ENCODE measurements around the gene ADARB2. TPM values are rescaled to one million over a fixed set of nuclear protein-coding genes. Genes with fewer than 3 reads are reported as not detected.

Gene ADARB2
- total RNA-seq, 3 donors from 2014 or later (not counting 1 experiment from before 2014, with no cell fraction given): 0.27 to 0.78 (median 0.40) TPM

DNA sequence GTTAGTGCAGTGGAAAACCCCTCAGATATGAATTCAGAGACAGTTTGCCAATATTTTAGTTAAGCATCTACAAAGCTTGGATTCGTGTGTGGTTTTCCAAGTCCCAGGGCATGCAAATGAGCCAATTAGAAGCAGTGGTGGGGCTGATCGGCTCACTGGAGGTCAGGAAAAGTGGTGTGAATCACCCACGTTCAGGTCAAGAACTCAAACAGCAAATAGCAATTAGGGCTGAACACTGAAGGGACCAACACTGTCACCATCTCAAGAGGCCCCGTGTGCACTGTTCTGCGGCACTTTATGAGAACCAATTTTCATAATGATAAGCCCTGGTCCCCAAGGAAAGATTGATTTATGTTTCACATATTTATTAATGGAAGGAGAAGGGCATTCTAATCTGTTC is 68.9 kb downstream of the ADARB2 start:
- Histone ChIP-seq H3K27me3 (ENCODE audit: control insufficient read depth, insufficient read depth, low read length) (no peaks in the 10 kb centered on the region), H3K4me3 (ENCODE audit: low read length) (no peak overlapping the region), H3K36me3 (ENCODE audit: control insufficient read depth, insufficient read depth, low read length) (no peaks in the 10 kb centered on the region), H3K4me1 (ENCODE audit: control insufficient read depth, insufficient read depth, low read length) (no peaks in the 10 kb centered on the region), H3K9me3 (ENCODE audit: control insufficient read depth, insufficient read depth, low read length) (no peaks in the 10 kb centered on the region), H3K27ac (ENCODE audit: low read length) (no peak overlapping the region)
- TF ChIP-seq, protein P1, sequence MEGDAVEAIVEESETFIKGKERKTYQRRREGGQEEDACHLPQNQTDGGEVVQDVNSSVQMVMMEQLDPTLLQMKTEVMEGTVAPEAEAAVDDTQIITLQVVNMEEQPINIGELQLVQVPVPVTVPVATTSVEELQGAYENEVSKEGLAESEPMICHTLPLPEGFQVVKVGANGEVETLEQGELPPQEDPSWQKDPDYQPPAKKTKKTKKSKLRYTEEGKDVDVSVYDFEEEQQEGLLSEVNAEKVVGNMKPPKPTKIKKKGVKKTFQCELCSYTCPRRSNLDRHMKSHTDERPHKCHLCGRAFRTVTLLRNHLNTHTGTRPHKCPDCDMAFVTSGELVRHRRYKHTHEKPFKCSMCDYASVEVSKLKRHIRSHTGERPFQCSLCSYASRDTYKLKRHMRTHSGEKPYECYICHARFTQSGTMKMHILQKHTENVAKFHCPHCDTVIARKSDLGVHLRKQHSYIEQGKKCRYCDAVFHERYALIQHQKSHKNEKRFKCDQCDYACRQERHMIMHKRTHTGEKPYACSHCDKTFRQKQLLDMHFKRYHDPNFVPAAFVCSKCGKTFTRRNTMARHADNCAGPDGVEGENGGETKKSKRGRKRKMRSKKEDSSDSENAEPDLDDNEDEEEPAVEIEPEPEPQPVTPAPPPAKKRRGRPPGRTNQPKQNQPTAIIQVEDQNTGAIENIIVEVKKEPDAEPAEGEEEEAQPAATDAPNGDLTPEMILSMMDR (IDR thresholded peaks at IDR 0.05): no peak
- no peaks in the 10 kb centered on the region for H3K27me3 Mint-ChIP-seq (ENCODE audit: low read depth in 2 of 2)
- no peak overlapping the region for H3K27ac Mint-ChIP-seq
- WGBS (ENCODE audit: insufficient coverage): 76% methylated on average over 5 of the region's 5 CpGs
- DNase-seq: no peak
- no peaks in the 10 kb centered on the region for H3K9me3 Mint-ChIP-seq
- no peaks in the 10 kb centered on the region for H3K4me1 Mint-ChIP-seq
- H3K36me3 Mint-ChIP-seq: no peaks in the 10 kb centered on the region
- ATAC-seq: no peak
- intact Hi-C loops (cut with micrococcal nuclease): no loop called here
- H3K4me3 Mint-ChIP-seq: no peak overlapping the region

DNA sequence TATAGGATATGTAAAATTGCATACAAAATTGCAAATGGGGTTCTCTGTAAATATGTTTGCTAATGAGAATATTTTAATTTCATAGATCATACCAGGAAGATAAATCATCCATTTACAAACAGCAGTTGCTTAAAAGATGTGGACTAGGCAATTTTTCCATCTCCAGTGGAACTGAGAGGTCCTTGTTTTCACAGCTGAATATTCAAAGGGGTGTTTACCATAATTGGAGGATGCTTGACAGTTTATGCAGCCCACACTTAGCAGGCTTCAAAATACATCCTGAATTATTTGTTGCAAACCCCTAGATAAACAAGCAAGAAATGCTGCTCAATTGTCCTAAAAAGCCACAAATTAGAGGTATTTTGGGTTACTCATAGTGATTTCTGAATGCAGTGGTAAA is 69.9 kb downstream of the ADARB2 start:
- TF ChIP-seq, protein P1 (IDR thresholded peaks at IDR 0.05): no peak
- ATAC-seq (no peak), DNase-seq (no peak)
- Histone ChIP-seq H3K36me3 (ENCODE audit: control insufficient read depth, insufficient read depth, low read length) (no peaks in the 10 kb centered on the region), H3K9me3 (ENCODE audit: control insufficient read depth, insufficient read depth, low read length) (no peaks in the 10 kb centered on the region), H3K27ac (ENCODE audit: low read length) (no peak overlapping the region), H3K4me3 (ENCODE audit: low read length) (no peak overlapping the region), H3K4me1 (ENCODE audit: control insufficient read depth, insufficient read depth, low read length) (peaks cover 4% of the 10 kb centered on the region), H3K27me3 (ENCODE audit: control insufficient read depth, insufficient read depth, low read length) (no peaks in the 10 kb centered on the region)
- H3K4me3 Mint-ChIP-seq: no peak overlapping the region
- intact Hi-C loops (cut with micrococcal nuclease): no loop called here
- H3K27ac Mint-ChIP-seq: no peak overlapping the region
- H3K36me3 Mint-ChIP-seq: no peaks in the 10 kb centered on the region
- H3K4me1 Mint-ChIP-seq: no peaks in the 10 kb centered on the region
- no peaks in the 10 kb centered on the region for H3K27me3 Mint-ChIP-seq (ENCODE audit: low read depth in 2 of 2)
- H3K9me3 Mint-ChIP-seq: no peaks in the 10 kb centered on the region

DNA sequence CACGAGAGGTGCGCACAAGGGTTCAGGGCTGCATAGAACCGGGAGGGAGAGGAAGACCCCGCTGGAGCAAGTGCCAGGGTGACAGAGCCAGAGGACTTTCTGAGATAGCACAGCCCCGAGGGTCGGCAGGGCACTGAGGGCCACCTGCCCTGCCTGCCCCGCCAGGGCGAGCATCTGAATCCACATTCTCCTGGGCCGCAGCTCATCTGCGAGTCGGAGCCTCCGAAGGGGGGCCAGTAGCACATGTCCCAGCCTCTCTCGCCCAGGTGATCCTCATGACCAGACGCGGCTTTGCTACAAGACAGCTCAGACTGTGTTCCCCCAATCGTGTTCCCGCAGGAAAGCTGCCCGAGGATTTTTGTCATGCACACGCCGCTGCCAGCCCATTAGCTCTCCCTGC is 71.2 kb downstream of the ADARB2 start:
- peaks cover 16% of the 10 kb centered on the region for H3K4me1 ChIP-seq (ENCODE audit: control insufficient read depth, insufficient read depth, low read length)
- intact Hi-C loops (cut with micrococcal nuclease): no loop called here
- Mint-ChIP-seq H3K4me3 (no peak overlapping the region), H3K27me3 (ENCODE audit: low read depth in 2 of 2) (peaks cover 0 to 1% of the 10 kb centered on the region in 2 donors), H3K36me3 (no peaks in the 10 kb centered on the region), H3K4me1 (no peaks in the 10 kb centered on the region), H3K27ac (no peak overlapping the region), H3K9me3 (no peaks in the 10 kb centered on the region)
- H3K27ac ChIP-seq (ENCODE audit: low read length): no peak overlapping the region
- no peaks in the 10 kb centered on the region for H3K9me3 ChIP-seq (ENCODE audit: control insufficient read depth, insufficient read depth, low read length)
- ATAC-seq (no peak), DNase-seq (no peak)
- H3K36me3 ChIP-seq (ENCODE audit: control insufficient read depth, insufficient read depth, low read length): no peaks in the 10 kb centered on the region
- H3K27me3 ChIP-seq (ENCODE audit: control insufficient read depth, insufficient read depth, low read length): no peaks in the 10 kb centered on the region
- WGBS (ENCODE audit: insufficient coverage): 92% methylated on average over 20 of the region's 20 CpGs
- TF ChIP-seq, protein P1 (IDR thresholded peaks at IDR 0.05): no peak
- no peak overlapping the region for H3K4me3 ChIP-seq (ENCODE audit: low read length)

DNA sequence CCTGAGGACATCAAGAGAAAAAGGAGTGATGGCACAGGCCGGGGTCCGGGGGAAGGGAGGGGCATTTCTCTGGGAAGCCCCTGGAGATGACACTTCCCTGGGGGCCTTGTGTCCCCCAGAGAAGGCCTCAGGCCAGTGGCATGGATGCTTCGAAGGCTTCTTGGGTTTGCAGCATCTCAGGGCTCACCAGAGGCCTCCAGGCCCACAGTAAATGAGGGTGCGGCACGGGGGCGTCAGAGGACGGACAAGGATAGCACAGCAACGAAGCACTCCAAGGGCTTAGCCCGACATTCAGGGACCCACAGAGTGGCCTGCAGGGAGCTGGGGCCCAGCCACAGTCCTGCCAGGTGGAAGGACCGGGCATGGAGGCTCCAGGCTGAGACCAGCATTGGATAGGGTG is 71.6 kb downstream of the ADARB2 start:
- Mint-ChIP-seq H3K27me3 (ENCODE audit: low read depth in 2 of 2) (peaks cover 0 to 6% of the 10 kb centered on the region in 2 donors), H3K4me1 (no peaks in the 10 kb centered on the region), H3K27ac (no peak overlapping the region), H3K4me3 (no peak overlapping the region), H3K9me3 (no peaks in the 10 kb centered on the region), H3K36me3 (no peaks in the 10 kb centered on the region)
- Histone ChIP-seq H3K9me3 (ENCODE audit: control insufficient read depth, insufficient read depth, low read length) (no peaks in the 10 kb centered on the region), H3K27me3 (ENCODE audit: control insufficient read depth, insufficient read depth, low read length) (no peaks in the 10 kb centered on the region), H3K4me3 (ENCODE audit: low read length) (no peak overlapping the region), H3K27ac (ENCODE audit: low read length) (no peak overlapping the region), H3K36me3 (ENCODE audit: control insufficient read depth, insufficient read depth, low read length) (no peaks in the 10 kb centered on the region), H3K4me1 (ENCODE audit: control insufficient read depth, insufficient read depth, low read length) (peaks cover 18% of the 10 kb centered on the region)
- ATAC-seq (no peak), DNase-seq (no peak)
- intact Hi-C loops (cut with micrococcal nuclease): no loop called here
- TF ChIP-seq, protein P1 (IDR thresholded peaks at IDR 0.05): no peak
- 87% methylated on average over 10 of the region's 10 CpGs for WGBS (ENCODE audit: insufficient coverage)
